T-helper 2 cell treated with Interferon-gamma antibody and Interleukin-4, amounts not matched to agents 100 ng/mL and 5 ng/mL, for 36 hours (primary cell): ENCODE results near the gene IFIT2. TPM values are rescaled to one million over a fixed set of nuclear protein-coding genes. Genes with fewer than 3 reads are reported as not detected.
"Not testable (repeated sequence)": the region's sequence is repeated elsewhere in the genome, so short reads cannot be mapped to it uniquely, and the experiment has no call there.

Experiments used
- intact Hi-C: fragments of 100-400 bp; cut with micrococcal nuclease; formaldehyde crosslinking; loops from one replicate; pipeline ENCODE4 v1.15.1; 2023
- total RNA-seq: library from RNA; stranded (reverse); gene quantifications from 2 replicates; pipeline ENCODE4 v1.2.3, GENCODE V29; 2022

The IFIT2 gene
- total RNA-seq, 1 donor from 2014 or later: 5.9 TPM

- intact Hi-C loops: no loop called here
Observed at GRCh38 chr10:89279421-89279869, 22.4 kb upstream of the IFIT2 start.

GRCh38 chr10:89280508-89280907 lies 21.3 kb upstream of the IFIT2 start:
- intact Hi-C loops: no loop called here

GRCh38 chr10:89281606-89282395 lies 20.0 kb upstream of the IFIT2 start:
- intact Hi-C loops: no loop called here

- intact Hi-C loops: no loop called here
Observed at GRCh38 chr10:89283025-89283935, 18.6 kb upstream of the IFIT2 start.

- intact Hi-C loops: no loop called here
Observed at GRCh38 chr10:89283936-89284475, 17.8 kb upstream of the IFIT2 start.

- intact Hi-C loops: not testable (repeated sequence)
Observed at GRCh38 chr10:89284711-89285110, 17.1 kb upstream of the IFIT2 start.

GRCh38 chr10:89285303-89285702 lies 16.5 kb upstream of the IFIT2 start:
- intact Hi-C loops: not testable (repeated sequence)

GRCh38 chr10:89294721-89295239 lies 7.1 kb upstream of the IFIT2 start:
- intact Hi-C loops: no loop called here

- intact Hi-C loops: no loop called here
Observed at GRCh38 chr10:89295597-89295996, 6.2 kb upstream of the IFIT2 start.

- intact Hi-C loops: no loop called here
Observed at GRCh38 chr10:89296220-89296648, 5.6 kb upstream of the IFIT2 start.

GRCh38 chr10:89297356-89297755 lies 4.5 kb upstream of the IFIT2 start:
- intact Hi-C loops: no loop called here

GRCh38 chr10:89297791-89298190 lies 4.1 kb upstream of the IFIT2 start:
- intact Hi-C loops: no loop called here

- intact Hi-C loops: no loop called here
Observed at GRCh38 chr10:89299031-89299430, 2.8 kb upstream of the IFIT2 start.

- intact Hi-C loops: loop anchor here (1.0 kb wide), 2 partner anchors 31 to 91 kb away; partner anchors contain the start of gene IFIT1
Observed at GRCh38 chr10:89301232-89301631, 614 bp upstream of the IFIT2 start.

- intact Hi-C loops: no loop called here
Observed at GRCh38 chr10:89302625-89303024, 779 bp downstream of the IFIT2 start.

- intact Hi-C loops: no loop called here
Observed at GRCh38 chr10:89303161-89303560, 1.3 kb downstream of the IFIT2 start.

- intact Hi-C loops: no loop called here
Observed at GRCh38 chr10:89304026-89304425, 2.2 kb downstream of the IFIT2 start.

GRCh38 chr10:89304446-89304845 lies 2.6 kb downstream of the IFIT2 start:
- intact Hi-C loops: no loop called here

GRCh38 chr10:89304925-89305324 lies 3.1 kb downstream of the IFIT2 start:
- intact Hi-C loops: no loop called here

GRCh38 chr10:89305766-89306433 lies 4.1 kb downstream of the IFIT2 start:
- intact Hi-C loops: no loop called here
